ENCODE measurements around the gene TEX35.

TEX35 gene

DNA sequence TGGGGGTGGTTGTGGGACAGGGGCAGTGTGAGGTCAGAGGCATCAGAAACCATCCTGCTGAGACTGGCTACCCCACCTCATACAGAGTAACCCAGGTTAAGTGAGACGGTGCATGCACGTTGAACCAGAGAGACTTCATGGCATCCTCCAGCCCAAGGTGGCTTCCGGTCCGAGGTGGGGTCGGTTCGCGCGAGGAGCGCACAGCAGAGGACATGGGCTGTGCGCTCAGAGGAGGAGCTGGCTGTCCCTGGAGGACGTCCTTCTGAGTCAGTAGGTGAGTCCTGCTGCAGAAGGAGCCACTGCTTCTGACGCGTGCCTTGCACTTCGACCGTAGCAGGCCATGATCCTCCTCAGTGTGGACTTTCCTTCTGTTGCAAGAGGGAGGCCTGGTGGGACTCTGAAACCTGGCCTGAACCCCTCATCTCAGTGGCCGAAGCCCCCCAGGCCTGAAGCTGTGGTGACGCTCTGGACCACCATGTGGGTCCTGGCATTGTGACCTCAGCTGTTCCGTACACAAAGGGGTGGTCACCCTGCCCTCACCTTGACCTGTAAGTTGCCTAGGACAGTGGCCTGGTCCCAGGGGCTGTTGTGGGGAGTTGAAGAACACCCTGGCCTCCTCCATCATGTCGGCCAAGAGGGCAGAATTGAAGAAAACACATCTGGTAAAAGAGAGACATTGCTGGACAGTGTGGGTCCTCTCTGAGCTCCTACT is at the start of gene TEX35:
Gene TEX35 (plus strand): TSS at position 544 of the 712 bp plus-strand sequence. CDS start 80 bp downstream, at position 624.
- peaks cover 2% of the 10 kb centered on the region for H3K36me3 Mint-ChIP-seq (ENCODE audit: insufficient read depth)
- no peaks in the 10 kb centered on the region for H3K4me1 Mint-ChIP-seq
- DNase-seq (ENCODE audit: low spot score in 2 of 2) (no peak), ATAC-seq (replicated peaks; ENCODE audit: extremely low read depth, poor library complexity, severe bottlenecking) (no peak)
- peaks cover 19% of the 10 kb centered on the region for H3K27me3 Mint-ChIP-seq
- no peaks in the 10 kb centered on the region for H3K9me3 Mint-ChIP-seq
- no peak within 1 kb of the TSS for H3K27ac Mint-ChIP-seq (ENCODE audit: low read depth)
- H3K4me3 Mint-ChIP-seq, result no peak within 1 kb of the TSS

DNA sequence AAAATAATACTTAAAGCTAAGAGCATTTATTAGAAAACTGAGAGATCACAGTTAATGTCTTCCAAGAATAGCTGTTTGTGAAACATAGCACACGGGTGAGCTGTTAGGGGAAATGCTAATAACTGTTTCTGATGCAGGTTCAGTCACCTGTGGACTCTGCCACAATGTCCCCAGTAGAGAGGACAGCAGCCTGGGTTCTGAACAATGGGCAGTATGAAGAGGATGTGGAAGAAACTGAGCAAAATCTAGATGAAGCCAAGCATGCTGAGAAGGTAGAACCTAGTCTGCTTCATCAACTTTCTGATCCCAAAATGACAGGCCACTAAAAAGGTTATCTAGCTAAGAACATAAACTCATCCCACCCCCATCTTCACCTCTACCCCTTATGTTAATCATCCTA is 48.8 kb upstream of the TEX35 start:
- no peak for ATAC-seq (replicated peaks; ENCODE audit: extremely low read depth, poor library complexity, severe bottlenecking)
- Mint-ChIP-seq H3K4me3 (no peak overlapping the region), H3K9me3 (no peaks in the 10 kb centered on the region), H3K27ac (ENCODE audit: low read depth) (no peak overlapping the region), H3K27me3 (peaks cover 29% of the 10 kb centered on the region), H3K36me3 (ENCODE audit: insufficient read depth) (no peaks in the 10 kb centered on the region), H3K4me1 (no peaks in the 10 kb centered on the region)
- no peak for DNase-seq (ENCODE audit: low spot score in 2 of 2)

DNA sequence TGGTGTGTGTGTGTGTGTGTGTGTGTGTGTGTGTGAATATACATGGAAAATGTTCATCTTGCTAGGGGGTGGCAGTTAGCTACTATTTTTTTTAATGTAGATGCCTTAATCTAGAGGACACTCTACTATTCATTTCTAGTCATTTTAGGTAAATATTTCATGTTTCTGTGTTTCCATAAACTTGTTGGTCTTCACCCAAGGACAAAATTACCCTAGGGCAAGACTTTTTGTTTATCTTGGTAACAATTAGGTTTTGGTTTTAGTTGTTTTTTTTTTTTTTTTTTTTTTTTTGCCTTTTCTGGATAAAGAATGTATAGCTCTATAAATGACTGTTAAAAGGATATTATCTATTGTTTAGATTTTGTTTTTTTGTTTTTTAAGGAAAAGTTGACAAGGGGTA is 48.3 kb upstream of the TEX35 start:
- Mint-ChIP-seq H3K4me1 (no peaks in the 10 kb centered on the region), H3K9me3 (no peaks in the 10 kb centered on the region), H3K27me3 (peaks cover 30% of the 10 kb centered on the region), H3K4me3 (no peak overlapping the region), H3K27ac (ENCODE audit: low read depth) (no peak overlapping the region), H3K36me3 (ENCODE audit: insufficient read depth) (no peaks in the 10 kb centered on the region)
- no peak for ATAC-seq (replicated peaks; ENCODE audit: extremely low read depth, poor library complexity, severe bottlenecking)
- no peak for DNase-seq (ENCODE audit: low spot score in 2 of 2)

DNA sequence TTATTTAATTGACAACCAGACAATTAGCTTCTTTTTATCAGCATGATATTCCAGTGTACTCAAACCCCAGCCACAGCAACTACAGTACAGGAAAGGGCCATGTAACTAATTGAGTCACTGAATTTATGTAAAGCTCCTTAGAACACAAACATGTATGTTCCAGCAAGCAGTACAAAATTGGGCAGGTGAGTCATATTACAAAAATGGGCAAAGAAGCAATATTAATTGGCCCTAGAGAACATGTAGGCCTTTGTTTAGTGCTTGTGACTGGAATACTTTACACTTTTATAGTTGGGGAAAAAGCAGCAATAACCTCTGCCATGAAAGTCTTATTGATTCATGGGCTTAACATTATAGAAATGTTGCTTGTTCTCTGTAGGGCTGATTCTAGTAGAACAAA is 47.9 kb upstream of the TEX35 start:
- no peaks in the 10 kb centered on the region for H3K36me3 Mint-ChIP-seq (ENCODE audit: insufficient read depth)
- no peak overlapping the region for H3K4me3 Mint-ChIP-seq
- no peak for ATAC-seq (replicated peaks; ENCODE audit: extremely low read depth, poor library complexity, severe bottlenecking)
- no peak overlapping the region for H3K27ac Mint-ChIP-seq (ENCODE audit: low read depth)
- H3K27me3 Mint-ChIP-seq, result peaks cover 30% of the 10 kb centered on the region
- H3K4me1 Mint-ChIP-seq, result no peaks in the 10 kb centered on the region
- H3K9me3 Mint-ChIP-seq, result no peaks in the 10 kb centered on the region
- DNase-seq (ENCODE audit: low spot score in 2 of 2), result no peak

GRCh38 chr1:178467837-178468236 is 45.1 kb upstream of the TEX35 start:
- Mint-ChIP-seq H3K9me3 (no peaks in the 10 kb centered on the region), H3K4me3 (no peak overlapping the region), H3K27me3 (peaks cover 39% of the 10 kb centered on the region), H3K36me3 (ENCODE audit: insufficient read depth) (no peaks in the 10 kb centered on the region), H3K4me1 (no peaks in the 10 kb centered on the region), H3K27ac (ENCODE audit: low read depth) (no peak overlapping the region)
- no peak for DNase-seq (ENCODE audit: low spot score in 2 of 2)
- ATAC-seq (replicated peaks; ENCODE audit: extremely low read depth, poor library complexity, severe bottlenecking), result no peak

DNA sequence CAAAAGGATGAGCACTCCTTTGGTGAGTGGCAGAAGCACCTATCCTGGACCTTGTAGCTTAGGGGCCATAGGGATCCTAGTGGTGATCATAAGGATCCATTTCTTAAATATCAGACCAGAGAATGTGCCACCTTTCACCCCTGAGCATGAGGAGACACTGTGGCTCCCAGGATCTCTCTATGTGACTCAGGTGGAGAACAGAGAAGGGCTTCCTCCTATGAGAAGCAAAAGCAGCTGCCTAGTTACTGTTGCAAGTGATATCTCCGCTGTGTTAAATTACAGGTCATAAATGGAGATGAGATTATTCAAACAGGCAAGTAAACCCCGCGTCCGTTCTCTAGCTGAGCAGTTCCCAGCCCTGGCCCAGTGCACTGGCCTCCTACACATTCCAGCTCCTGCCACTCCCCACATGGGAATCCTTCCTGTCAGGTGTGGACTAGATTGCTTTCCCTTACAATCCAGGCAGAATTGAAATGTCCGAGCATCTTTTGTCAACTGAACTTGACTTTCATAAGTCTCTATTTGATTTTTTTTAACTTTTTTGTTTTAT is 42.4 kb upstream of the TEX35 start:
- no peak for ATAC-seq (replicated peaks; ENCODE audit: extremely low read depth, poor library complexity, severe bottlenecking)
- Mint-ChIP-seq H3K36me3 (ENCODE audit: insufficient read depth) (no peaks in the 10 kb centered on the region), H3K27ac (ENCODE audit: low read depth) (no peak overlapping the region), H3K4me1 (no peaks in the 10 kb centered on the region), H3K9me3 (no peaks in the 10 kb centered on the region), H3K27me3 (peaks cover 53% of the 10 kb centered on the region), H3K4me3 (no peak overlapping the region)
- no peak for DNase-seq (ENCODE audit: low spot score in 2 of 2)

- Mint-ChIP-seq H3K27me3 (peaks cover 55% of the 10 kb centered on the region), H3K4me1 (no peaks in the 10 kb centered on the region), H3K27ac (ENCODE audit: low read depth) (no peak overlapping the region), H3K36me3 (ENCODE audit: insufficient read depth) (no peaks in the 10 kb centered on the region), H3K4me3 (no peak overlapping the region), H3K9me3 (no peaks in the 10 kb centered on the region)
- no peak for ATAC-seq (replicated peaks; ENCODE audit: extremely low read depth, poor library complexity, severe bottlenecking)
- no peak for DNase-seq (ENCODE audit: low spot score in 2 of 2)
Observed at GRCh38 chr1:178472531-178472930, 40.4 kb upstream of the TEX35 start.

GRCh38 chr1:178477373-178477772 is 35.5 kb upstream of the TEX35 start:
- Mint-ChIP-seq H3K27ac (ENCODE audit: low read depth) (no peak overlapping the region), H3K4me3 (no peak overlapping the region), H3K9me3 (no peaks in the 10 kb centered on the region), H3K36me3 (ENCODE audit: insufficient read depth) (no peaks in the 10 kb centered on the region), H3K27me3 (peaks cover 43% of the 10 kb centered on the region), H3K4me1 (no peaks in the 10 kb centered on the region)
- no peak for ATAC-seq (replicated peaks; ENCODE audit: extremely low read depth, poor library complexity, severe bottlenecking)
- no peak for DNase-seq (ENCODE audit: low spot score in 2 of 2)

DNA sequence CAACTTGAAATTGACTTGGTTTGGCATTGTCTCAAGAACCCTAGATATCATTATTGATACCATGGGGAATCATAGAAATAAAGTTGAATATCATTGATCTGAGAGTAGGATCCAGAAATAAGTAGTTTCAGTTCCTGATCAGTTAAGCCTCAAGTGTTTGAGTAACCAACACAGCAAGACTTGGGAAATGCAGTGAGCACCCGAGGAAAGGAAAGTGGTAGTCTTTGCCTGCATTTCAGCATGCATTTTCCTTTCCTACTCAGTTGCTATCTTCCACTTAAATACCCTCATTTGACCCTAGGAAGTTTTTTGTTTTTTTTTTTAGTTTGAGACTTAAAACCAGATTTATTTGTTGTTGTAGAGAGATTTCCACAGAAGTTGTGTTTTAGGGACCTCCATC is 35.1 kb upstream of the TEX35 start:
- DNase-seq (ENCODE audit: low spot score in 2 of 2) (no peak), ATAC-seq (replicated peaks; ENCODE audit: extremely low read depth, poor library complexity, severe bottlenecking) (no peak)
- Mint-ChIP-seq H3K36me3 (ENCODE audit: insufficient read depth) (no peaks in the 10 kb centered on the region), H3K27me3 (peaks cover 39% of the 10 kb centered on the region), H3K9me3 (no peaks in the 10 kb centered on the region), H3K4me3 (no peak overlapping the region), H3K4me1 (no peaks in the 10 kb centered on the region), H3K27ac (ENCODE audit: low read depth) (no peak overlapping the region)

- no peak for ATAC-seq (replicated peaks; ENCODE audit: extremely low read depth, poor library complexity, severe bottlenecking)
- Mint-ChIP-seq H3K4me3 (no peak overlapping the region), H3K4me1 (no peaks in the 10 kb centered on the region), H3K9me3 (no peaks in the 10 kb centered on the region), H3K27ac (ENCODE audit: low read depth) (no peak overlapping the region), H3K27me3 (peaks cover 14% of the 10 kb centered on the region), H3K36me3 (ENCODE audit: insufficient read depth) (no peaks in the 10 kb centered on the region)
- DNase-seq (ENCODE audit: low spot score in 2 of 2), result no peak
Observed at GRCh38 chr1:178483251-178483957, 29.5 kb upstream of the TEX35 start.

DNA sequence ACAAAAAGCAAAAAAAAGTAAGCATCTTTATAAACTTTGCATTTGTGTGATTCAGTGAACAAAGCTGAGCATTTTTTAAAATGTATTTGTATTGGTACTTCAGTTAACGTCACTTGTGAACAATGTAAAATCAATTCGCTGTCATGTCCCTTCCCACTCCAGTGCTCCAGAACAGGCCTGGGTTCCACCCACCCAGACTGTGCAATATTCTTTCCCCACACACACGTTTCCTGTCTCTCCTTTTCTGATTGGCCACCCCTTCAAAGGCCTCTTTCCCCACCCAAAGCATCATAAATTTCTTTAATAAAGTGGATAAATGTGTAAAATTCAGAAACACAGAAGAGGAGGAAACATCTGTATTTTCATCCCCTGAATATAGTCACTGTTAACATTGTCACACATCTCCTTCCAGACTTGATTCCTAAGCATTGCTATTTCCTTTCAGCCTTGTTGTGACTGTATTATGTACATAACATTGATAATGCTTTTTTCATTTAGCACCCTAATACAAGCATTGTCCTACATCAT is 28.1 kb upstream of the TEX35 start:
- no peaks in the 10 kb centered on the region for H3K36me3 Mint-ChIP-seq (ENCODE audit: insufficient read depth)
- no peak for ATAC-seq (replicated peaks; ENCODE audit: extremely low read depth, poor library complexity, severe bottlenecking)
- H3K9me3 Mint-ChIP-seq, result no peaks in the 10 kb centered on the region
- no peak overlapping the region for H3K27ac Mint-ChIP-seq (ENCODE audit: low read depth)
- peaks cover 25% of the 10 kb centered on the region for H3K27me3 Mint-ChIP-seq
- H3K4me3 Mint-ChIP-seq, result no peak overlapping the region
- DNase-seq (ENCODE audit: low spot score in 2 of 2), result no peak
- H3K4me1 Mint-ChIP-seq, result no peaks in the 10 kb centered on the region

- Mint-ChIP-seq H3K4me3 (no peak overlapping the region), H3K9me3 (no peaks in the 10 kb centered on the region), H3K4me1 (no peaks in the 10 kb centered on the region), H3K36me3 (ENCODE audit: insufficient read depth) (no peaks in the 10 kb centered on the region), H3K27ac (ENCODE audit: low read depth) (no peak overlapping the region), H3K27me3 (peaks cover 33% of the 10 kb centered on the region)
- DNase-seq (ENCODE audit: low spot score in 2 of 2) (no peak), ATAC-seq (replicated peaks; ENCODE audit: extremely low read depth, poor library complexity, severe bottlenecking) (no peak)
Observed at GRCh38 chr1:178485541-178485981, 27.3 kb upstream of the TEX35 start.
